ENCODE data around the gene TUBB.

GRCh38 chr6:30705620-30706019 is 14.5 kb upstream of the TUBB start:
- TF ChIP-seq CTCF (IDR thresholded peaks at IDR 0.05) (no peak), POLR2AphosphoS5 (IDR thresholded peaks at IDR 0.05; ENCODE audit: low read depth, low read length) (no peak), REST (IDR thresholded peaks at IDR 0.05; ENCODE audit: insufficient read depth in 1 of 2, low read depth in 2 of 2, low read length in 1 of 2) (no peak), TCF7L2 (IDR thresholded peaks at IDR 0.05; ENCODE audit: low read depth, low read length) (no peak), SIN3A (IDR thresholded peaks at IDR 0.05; ENCODE audit: borderline replicate concordance, insufficient read depth, low read depth, low read length) (no peak)

Measured in Panc1 (cell line).